HG02870 (cell line): ENCODE data around the gene ARVCF.

Experiments
- ATAC-seq: cut with Tn5 transposase; IDR thresholded peaks from one replicate; pipeline ENCODE4 v1.9.1; 2021; ENCODE audit warnings: mild to moderate bottlenecking, moderate library complexity; ENCODE audit not compliant: unreplicated experiment

ARVCF gene

GRCh38 chr22:20017622-20017958 is 967 bp upstream of the ARVCF start:
- no peak for ATAC-seq

GRCh38 chr22:20015971-20016733 is 471 bp downstream of the ARVCF start:
- ATAC-seq, result no peak

- no peak for ATAC-seq
These were observed 1.4 kb downstream of the ARVCF start for GRCh38 chr22:20015187-20015625.

DNA sequence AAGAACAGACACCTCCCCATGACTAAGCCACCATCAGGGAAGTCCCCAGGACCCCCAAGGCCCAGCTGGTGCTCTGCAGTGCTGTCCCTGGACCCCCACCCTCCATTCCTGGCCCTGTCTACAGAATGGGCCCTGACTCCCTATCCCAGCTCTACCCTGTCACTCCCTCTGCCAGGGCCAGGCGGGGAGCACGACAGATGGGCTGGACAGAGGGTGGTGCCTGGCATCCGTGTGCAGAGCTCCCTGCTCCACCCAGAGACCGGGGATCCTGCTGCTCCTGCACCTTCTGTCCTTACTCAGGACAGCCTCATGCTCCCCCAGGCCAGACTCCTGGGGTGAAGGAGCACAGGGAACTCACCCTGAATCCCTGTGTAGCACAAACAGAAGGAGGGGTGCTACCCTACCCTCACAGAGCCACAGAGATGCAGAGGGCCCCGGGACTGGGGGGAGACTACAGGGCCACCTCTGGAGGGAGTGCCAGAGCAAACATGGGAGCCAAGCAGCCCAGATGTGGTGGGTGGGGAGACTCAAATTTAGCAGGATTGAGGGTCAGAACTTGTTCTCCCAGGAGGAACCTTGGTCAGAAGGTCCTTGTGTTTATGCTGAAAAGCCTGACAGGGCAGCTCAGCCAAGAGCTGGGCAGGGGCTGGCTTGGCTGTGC is 2.0 kb downstream of the ARVCF start:
- no peak for ATAC-seq

GRCh38 chr22:20013382-20013871 is 3.2 kb downstream of the ARVCF start:
- no peak for ATAC-seq

DNA sequence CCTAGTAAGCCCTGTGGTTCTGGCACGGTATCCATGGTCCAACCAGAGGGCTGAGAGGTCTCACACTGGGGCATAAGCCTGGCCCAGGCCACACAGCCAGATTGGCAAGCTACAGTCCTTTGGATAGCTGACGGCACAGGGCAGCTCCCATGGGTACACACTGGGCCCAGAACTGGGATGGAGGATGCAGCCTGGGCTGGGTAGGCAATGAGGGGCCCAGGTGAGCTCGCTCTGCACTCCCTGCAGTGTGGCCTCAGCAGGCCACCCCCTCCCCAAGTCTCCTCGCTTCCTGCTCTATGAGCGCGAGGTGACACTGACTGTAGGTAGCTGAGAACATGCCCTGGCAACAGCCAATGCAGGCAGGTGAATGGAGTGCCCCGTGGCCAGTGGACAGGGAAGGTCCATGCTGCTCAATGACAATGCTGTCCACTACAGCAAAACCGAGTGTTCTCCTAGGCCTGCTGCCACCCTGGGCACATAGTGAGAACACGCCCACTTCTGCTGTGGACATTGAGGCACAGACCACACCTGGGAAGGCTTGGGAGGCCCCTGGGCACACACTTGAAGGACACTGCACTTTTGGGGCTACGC is 3.8 kb downstream of the ARVCF start:
- no peak for ATAC-seq

DNA sequence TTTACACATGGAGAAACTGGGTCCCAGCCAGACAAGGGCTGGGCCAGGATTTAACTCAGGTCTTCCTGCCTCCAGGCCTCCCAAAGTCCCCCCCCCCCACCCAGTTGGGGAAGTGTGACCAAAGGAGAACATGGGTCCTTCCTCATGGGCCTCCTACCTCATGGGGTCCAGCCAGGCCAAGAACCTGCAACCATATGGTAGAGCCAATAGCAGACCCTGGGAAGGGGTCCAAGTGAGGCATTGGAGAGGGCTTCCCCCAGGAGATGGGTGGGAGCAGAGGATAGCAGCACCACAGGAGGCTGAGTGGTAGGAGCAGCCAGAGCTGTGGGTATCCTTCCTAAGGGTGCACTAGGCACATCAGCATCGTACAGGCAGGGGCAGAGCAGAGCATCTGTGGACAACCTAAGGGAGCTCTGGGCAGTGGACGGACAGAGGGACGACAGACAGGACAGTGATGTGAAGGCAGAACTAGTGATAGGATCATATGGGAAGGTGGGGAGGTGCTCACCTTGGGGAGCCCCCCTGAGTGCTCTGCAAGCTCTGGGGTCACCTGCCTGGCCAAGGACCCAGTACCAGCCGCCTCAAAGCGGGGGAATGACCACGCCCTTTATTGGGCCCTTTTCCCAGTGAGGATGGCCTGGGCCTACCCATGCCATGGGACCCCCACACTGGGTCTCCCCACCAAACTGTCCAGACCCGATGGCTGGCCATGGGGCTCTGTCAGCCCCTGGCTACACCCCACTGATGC is 4.5 kb downstream of the ARVCF start:
- no peak for ATAC-seq

DNA sequence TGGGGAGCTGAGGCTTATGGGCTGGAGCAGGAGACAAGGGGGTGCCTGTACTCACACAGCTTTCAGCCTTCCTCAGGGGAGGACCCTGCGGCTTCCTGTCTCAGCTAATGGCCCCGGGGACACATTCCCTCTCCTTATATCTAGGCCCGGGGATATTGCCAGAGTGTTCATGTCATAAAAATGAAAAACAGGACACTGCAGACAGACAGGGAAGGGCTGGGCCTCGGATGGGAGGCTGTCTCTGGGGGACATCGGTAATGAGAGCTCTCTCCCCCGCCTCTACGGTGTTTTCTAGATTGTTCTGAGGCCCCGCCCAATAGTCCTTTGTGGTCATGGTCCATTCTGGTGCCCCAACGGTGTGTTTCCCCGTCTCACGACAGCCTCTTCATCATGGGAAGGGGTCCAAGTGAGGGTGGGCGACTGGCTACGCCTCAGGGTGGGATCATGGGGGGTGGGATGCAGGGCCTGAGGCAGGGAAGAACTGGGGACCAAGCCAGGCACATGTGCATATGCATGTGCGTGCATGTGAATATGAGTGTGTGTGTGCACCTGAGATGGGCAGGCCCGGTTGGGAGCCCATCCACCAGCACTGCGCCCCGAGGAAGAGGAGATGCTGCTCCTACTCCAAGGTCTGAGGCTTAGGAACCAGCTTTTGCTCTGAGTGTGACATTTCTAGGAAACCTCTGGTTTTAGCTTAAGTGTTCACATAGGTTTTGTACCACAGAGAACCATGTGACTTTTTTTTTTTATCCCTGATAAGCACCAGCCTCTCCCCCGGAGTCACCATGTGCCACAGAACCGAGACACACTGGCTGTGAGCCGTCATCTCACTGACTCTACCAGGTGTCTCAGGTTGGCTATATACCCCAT is 5.3 kb downstream of the ARVCF start:
- no peak for ATAC-seq

- ATAC-seq, result no peak
These were observed 6.1 kb downstream of the ARVCF start for GRCh38 chr22:20010307-20011122.

- ATAC-seq, result no peak
These were observed 6.9 kb downstream of the ARVCF start for GRCh38 chr22:20009582-20010306.

- no peak for ATAC-seq
These were observed 7.6 kb downstream of the ARVCF start for GRCh38 chr22:20009018-20009491.

GRCh38 chr22:20008221-20008995 is 8.2 kb downstream of the ARVCF start:
- ATAC-seq, result no peak

DNA sequence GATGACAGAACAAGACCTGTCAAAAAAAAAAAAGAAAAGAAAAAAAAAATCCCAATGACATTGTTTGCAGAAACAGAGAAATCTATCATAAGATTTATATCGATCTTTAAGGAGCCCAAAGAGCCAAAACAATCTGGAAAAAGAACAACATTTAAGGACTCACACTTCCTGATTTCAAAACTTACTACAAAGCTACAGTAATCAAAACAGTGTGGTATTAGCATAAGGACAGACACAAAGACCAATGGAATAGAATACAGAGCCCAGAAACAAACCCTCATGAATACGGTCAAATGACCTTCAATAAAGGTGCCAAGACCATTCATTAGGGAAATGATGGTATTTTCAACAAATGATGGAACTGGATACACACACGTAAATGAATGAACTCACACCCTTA is 12.2 kb downstream of the ARVCF start:
- no peak for ATAC-seq

DNA sequence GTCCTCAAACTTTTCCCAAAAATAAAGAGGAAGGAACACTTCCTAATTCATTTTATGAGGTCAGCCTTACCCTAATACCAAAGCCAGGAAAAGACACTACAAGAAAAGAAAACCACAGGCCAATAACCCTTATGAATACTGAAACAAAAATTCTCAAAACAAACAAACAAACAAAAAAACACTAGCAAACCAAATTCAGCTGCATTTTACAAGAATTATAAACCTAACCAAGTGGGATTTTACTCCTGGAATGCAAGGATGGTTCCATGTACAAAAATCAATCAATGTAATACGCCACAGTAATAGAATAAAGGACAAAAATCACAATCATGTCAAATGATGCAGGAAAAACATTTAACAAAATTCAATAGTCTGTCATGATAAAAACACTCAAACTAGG is 13.3 kb downstream of the ARVCF start:
- ATAC-seq, result no peak

GRCh38 chr22:20002636-20003035 is 14.0 kb downstream of the ARVCF start:
- ATAC-seq, result no peak

- no peak for ATAC-seq
These were observed 14.5 kb downstream of the ARVCF start for GRCh38 chr22:20002128-20002527.

DNA sequence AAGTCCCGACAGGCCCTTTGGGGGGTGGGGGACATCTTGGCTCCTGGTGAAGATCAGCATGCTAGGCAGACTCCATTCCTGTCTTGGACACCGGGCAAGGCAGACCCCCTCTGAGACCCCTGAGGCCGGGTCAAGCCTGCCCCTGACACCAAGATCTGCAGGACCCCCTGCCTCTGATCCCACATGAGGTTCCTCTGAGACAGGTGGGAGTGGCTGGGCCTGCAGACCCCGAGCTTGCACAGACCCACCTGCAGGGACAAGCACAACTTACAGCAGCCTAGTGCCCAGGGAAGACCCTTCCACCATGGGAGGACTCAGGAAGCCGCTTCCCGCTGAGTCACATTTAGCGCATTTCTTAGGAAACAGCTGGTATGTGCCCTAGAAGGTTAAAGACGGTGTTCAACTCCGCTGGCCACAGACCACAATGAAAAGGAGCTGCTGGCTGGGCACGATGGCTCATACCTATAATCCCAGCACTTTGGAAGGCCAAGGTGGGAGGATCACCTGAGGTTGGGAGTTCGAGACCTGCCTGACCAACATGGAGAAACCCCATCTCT is 15.5 kb downstream of the ARVCF start:
- ATAC-seq, result no peak
